HG03432 (cell line): ENCODE data around the gene SMTNL1.

ENCODE experiments used
- ATAC-seq: cut with Tn5 transposase; IDR thresholded peaks from one replicate; pipeline ENCODE4 v1.9.1; 2021; ENCODE audit warnings: mild to moderate bottlenecking, moderate library complexity; ENCODE audit not compliant: unreplicated experiment

The SMTNL1 gene

GRCh38 chr11:57543593-57543992, 6.2 kb downstream of the SMTNL1 start:
- no peak for ATAC-seq

DNA sequence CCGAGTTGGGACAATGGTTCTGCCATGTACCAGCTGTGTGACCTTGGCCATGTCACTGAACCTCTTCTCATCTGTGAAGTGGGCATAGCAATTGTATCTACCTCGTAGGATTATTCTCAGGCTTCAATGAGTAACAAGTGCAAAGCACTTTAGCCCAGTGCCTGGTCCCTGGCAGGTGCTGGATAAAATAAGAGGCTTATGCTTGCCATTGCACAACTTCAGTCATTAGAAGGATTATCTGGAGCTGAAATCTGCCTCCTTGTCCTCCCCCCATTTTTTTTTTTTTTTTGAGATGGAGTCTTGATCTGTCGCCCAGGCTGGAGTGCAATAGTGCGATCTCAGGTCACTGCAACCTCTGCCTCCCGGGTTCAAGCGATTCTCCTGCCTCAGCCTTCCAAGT, 7.2 kb downstream of the SMTNL1 start:
- ATAC-seq = no peak

GRCh38 chr11:57545883-57546282, 8.5 kb downstream of the SMTNL1 start:
- no peak for ATAC-seq

DNA sequence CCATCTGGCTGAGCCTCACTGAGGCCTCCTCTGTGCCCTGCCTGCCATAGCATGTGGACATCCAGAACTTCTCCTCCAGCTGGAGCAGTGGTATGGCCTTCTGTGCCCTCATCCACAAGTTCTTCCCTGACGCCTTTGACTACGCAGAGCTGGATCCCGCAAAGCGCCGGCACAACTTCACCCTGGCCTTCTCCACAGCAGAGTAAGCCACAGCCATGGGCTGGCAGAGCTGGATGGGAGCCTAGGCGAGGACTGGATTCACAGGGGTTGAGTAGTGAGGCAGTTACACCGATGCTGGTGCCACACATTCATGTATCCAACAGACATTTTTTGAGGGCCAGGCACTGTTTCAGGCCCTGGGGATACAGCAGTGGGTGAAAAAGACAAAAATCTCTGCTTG, 9.1 kb downstream of the SMTNL1 start:
- ATAC-seq = no peak

DNA sequence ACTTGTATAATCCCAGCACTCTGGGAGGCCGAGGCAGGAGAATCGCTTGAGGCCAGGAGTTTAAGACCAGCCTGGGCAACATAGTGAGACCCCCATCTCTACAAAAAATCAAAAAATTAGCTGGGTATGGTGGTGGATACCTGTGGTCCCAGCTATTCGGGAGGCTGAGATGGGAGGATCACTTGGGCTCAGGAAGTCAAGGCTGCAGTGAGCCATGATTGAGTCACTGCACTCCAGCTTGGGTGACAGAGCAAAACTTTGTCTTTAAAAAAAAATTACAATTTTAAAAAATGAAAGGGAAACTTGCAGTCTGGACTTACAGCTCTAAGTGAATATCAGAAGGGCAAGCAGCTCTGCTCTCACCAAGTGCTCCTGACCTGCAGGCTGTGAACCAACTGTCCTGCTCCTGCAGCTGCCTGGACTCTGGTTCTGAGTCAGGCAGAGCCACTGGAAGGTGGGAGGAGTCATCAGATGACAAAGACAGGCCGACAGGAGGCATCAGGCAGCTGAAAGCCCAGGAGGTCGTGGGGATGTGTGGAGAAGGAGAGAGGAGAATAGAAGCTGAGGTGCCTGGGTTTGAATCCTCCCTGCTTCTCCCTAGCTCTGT, 9.6 kb downstream of the SMTNL1 start:
- ATAC-seq = peak; percentile 64

DNA sequence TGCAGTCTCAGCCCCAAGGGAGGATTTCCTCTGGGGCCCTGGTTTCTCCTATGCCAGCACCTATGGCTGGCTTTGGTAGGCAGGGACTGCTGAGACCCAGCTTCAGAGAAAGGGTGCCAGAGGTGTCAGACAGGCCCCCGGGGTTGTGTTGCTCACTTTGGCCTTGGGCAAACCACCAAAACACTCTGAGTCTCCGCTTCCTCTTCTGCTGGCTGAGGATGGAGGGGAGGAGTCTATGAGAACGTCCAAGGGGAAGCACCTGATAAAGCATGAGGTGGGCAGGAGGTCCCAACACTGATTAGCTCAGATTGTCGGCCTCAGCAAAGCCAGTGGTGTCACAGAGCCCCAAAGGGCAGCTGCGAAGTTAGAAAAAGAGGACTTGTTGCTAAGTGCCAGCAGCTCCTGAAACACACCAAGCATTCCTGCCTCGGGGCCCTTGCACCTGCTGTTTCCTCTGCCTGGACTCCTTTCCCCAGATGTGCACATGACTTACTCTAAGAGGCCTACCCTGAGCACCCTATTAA, 10.5 kb downstream of the SMTNL1 start:
- peak; percentile 85 for ATAC-seq

GRCh38 chr11:57549983-57550382, 12.6 kb downstream of the SMTNL1 start:
- ATAC-seq = no peak

DNA sequence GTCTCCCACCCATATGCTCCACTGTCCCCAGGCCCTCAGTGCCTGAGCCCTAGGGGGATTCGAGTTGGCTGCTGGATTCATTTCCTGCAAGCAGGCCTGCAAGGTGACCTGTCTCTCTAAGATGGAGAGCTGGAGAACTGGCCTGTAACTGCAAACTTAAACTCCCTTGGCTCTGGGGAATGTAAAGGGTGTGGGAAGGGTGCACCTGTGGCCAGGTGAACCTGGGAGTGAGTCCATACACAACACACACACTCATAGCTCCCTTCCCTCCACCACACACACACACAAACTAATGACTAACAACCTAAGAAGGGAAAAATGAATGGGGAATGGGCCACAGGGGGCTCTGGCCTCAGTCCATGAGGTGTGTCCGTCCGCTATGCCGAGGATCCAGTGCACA, 14.5 kb downstream of the SMTNL1 start:
- ATAC-seq = no peak

- no peak for ATAC-seq
Measured at GRCh38 chr11:57552479-57552878, 15.1 kb downstream of the SMTNL1 start.

DNA sequence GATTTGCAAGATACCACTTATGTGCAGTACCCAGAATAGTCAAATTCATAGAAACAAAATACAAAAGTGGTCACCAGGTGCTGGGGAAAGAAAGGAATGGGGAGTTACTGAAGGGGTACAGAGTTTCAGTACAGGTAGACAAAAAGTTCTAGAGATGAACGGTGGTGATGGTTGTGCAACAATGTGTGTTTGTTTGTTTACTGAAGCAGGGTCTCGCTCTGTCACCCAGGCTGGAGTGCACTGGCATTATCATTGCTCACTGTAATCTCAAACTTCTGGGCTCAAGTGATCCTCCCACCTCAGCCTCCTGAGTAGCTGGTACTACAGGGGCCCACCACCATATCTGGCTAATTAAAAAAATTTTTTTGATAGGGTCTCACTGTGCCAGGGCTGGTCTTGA, 18.0 kb downstream of the SMTNL1 start:
- no peak for ATAC-seq

- ATAC-seq = no peak
Measured at GRCh38 chr11:57556041-57556440, 18.6 kb downstream of the SMTNL1 start.

GRCh38 chr11:57560146-57560545, 22.8 kb downstream of the SMTNL1 start:
- ATAC-seq = no peak

DNA sequence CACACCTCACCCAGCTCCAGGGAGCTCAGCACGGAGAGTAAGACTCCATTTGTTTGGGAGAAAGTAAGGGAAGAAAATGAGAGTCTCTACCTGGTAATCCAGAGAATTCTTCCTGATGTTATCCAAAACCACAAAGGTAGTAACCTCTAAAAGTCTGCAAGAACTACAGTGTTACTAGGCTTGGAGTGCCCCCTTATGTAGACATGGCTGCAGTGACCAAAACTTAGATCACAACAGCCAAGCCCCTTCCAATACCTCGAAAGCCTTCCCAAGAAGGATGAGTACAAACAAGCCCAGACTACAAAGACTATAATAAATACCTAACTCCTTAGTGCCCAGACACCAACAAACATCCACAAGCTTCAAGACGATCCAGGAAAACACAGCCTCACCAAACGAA, 25.2 kb downstream of the SMTNL1 start:
- ATAC-seq = no peak

DNA sequence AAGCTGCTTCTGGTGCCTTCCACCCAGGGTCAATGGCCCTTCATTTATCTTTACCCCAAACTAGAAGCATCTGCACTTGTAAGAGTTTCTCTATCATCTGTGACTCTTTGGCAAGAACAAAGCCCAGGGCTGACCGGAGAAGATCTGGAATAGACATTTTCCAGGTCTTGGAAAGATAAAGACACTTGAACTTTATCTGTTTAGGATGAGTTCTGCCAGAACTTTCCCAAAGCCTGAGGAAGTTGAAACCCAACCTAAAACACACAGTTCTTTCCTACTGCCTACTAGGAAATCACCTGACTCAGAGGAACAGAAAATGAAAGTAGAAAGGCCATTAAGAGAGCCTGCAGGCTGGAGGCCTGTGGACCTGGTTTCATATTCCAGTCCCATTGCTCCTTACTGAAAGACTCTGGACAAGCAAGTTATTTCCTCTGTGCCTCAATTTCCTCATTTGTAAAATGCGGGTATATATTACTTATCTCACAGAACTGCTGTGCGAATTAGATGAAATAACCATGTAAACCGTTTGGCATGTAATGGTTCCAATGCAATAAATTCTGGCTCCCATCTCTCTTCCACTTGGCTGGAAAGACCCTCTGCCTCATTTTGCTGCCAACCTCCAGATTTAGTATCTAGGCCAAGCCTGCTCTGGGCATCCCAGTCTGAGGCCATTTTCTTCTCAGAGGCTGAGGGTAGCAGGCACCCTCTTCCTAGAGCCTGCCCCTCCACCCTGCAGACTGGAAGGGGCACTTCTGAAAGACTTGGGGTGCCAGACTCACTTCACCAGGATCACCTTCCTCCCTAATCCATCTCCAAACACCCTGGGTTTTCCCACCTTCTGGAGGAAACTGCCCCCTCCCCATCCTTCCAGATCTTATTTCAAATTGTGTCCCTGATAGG, 28.9 kb downstream of the SMTNL1 start:
- ATAC-seq = peak; percentile 64

- ATAC-seq = peak; percentile 2
Measured at GRCh38 chr11:57566905-57567514, 29.6 kb downstream of the SMTNL1 start.

- peak; percentile 77 for ATAC-seq
Measured at GRCh38 chr11:57567515-57568329, 30.3 kb downstream of the SMTNL1 start, which contains the start of gene UBE2L6. TSS of gene UBE2L6 (minus strand) at chr11:57567672. CDS start at chr11:57567611, 61 bp downstream.

DNA sequence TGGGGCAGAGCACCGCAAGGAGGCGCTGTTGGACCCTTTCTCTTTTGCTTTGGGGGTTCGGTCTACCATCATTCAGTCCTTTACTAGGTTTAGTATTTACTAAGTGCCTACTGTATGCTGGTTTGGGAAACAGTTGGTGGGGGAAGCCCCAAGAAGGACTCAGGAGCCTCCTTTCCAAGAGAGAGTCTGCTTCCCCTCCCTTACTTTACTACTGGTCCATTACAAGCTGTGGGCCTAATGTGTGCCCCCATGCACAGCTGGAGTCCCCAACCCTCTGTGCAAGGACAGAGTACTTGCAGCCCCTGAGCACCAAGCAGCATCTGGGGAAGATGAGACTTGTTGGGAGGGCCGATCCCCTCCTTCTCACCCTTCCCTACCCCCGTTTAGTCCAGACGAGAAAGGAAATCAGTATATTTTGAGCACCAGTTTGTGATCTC, 31.0 kb downstream of the SMTNL1 start:
- ATAC-seq = peak; percentile 9

- no peak for ATAC-seq
Measured at GRCh38 chr11:57571606-57572005, 34.2 kb downstream of the SMTNL1 start.

DNA sequence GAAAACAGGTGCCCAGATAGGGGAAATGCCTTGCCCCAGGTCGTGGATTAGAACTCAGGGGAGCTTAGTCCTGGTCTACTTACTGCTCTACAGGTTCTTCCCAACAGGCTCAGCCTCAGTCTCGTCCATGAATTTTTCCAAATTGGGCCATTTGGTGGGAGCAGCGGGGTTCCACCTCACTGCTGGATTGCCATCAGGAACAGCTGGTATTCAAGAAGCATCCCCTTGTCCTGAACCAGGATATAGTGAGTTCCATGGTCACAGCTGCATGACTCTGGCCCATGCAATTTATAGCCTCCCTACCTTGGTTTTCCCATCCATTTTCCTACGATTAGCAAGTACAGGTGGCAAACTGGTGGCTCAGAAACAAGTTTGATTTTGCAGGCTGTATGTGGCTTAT, 36.7 kb downstream of the SMTNL1 start:
- ATAC-seq = no peak

- no peak for ATAC-seq
Measured at GRCh38 chr11:57584341-57584740, 46.9 kb downstream of the SMTNL1 start.

DNA sequence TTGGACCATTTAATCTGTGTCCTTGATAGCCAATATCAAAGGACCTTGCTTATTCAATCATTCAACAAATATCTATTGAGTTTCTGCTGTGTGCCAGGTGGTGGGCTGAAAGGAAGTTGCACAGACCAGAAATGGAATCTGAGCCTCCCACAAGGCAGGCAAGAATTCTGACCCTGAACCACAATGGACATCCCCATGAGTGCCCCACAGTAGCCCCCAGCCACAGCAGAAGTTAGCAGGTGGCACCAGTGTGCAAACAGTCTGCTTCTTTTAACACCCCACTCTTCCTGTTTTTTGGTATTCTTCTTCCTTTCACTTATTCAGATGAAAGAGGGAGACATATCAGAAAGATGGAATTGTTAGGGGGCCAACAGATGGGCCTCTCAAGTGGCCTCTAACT, 47.9 kb downstream of the SMTNL1 start:
- ATAC-seq = peak; percentile 57
